ENCODE data around the gene HRCT1. TPM values are rescaled to one million over a fixed set of nuclear protein-coding genes. Genes with fewer than 3 reads are reported as not detected.
A peak's percentile ranks its signal among the peaks of the same experiment; 100 is the strongest.

HRCT1 gene
- total RNA-seq, 1 experiment from 2014 or later: 1.7 TPM

DNA sequence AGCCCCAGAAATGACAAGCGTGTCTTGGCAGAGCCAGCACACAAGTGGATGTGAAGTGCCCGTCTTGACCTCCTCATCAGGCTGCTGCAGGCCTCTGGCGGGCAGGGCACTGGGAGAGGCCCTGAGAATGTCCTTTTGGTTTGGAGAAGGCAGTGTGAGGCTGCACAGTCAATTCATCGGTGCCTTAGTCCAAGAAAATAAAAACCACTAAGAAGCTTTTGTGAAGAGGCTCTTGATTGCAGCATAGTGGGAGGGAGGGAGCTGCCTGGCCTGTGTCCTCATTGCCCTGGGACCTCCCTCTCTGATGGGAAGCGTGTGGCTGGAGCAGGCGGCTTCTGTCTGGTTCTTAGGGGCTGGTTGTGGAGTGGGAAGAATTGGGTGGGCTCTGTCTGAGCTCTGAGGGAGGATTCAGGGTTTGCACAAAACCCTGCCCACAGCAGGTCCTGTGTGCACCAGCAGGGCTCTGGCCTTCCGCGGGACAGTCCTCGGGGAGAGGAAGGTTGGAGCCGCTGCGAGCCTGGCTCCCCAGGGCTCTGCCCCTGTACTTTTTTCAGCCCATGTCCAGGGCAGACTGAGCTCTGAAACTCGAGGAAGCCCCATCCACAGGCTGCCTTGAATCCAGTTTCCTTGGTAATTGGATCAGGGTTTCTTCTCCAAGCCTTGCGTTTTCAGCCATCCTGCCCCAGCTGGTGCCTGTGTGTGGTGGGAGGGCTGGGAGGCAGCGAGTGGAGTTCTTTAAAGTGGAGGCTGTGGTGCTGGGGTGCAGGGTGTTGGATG lies 1.1 kb downstream of the HRCT1 start:
- ATAC-seq (peak; percentile 1; the same call in 1 of the 2 replicates), DNase-seq (peak; percentile 26)
- H3K36me3 ChIP-seq (ENCODE audit: low read depth, low read length): no peaks in the 10 kb centered on the region
- no peaks in the 10 kb centered on the region for H3K9me2 ChIP-seq (replicated peaks; ENCODE audit: low read length)
- H3K79me2 ChIP-seq (ENCODE audit: low read length): peaks cover 10% of the 10 kb centered on the region
- CTCF ChIA-PET: no interaction called here
- peak overlapping the region; percentile 68 for H3K9ac ChIP-seq (ENCODE audit: low read length)
- intact Hi-C loops (cut with micrococcal nuclease): no loop called here
- no peaks in the 10 kb centered on the region for H3K27me3 ChIP-seq (ENCODE audit: low read length)
- peaks cover 78% of the 10 kb centered on the region for H3K4me1 ChIP-seq (ENCODE audit: insufficient read depth, low read length)
- TF ChIP-seq, protein P1, sequence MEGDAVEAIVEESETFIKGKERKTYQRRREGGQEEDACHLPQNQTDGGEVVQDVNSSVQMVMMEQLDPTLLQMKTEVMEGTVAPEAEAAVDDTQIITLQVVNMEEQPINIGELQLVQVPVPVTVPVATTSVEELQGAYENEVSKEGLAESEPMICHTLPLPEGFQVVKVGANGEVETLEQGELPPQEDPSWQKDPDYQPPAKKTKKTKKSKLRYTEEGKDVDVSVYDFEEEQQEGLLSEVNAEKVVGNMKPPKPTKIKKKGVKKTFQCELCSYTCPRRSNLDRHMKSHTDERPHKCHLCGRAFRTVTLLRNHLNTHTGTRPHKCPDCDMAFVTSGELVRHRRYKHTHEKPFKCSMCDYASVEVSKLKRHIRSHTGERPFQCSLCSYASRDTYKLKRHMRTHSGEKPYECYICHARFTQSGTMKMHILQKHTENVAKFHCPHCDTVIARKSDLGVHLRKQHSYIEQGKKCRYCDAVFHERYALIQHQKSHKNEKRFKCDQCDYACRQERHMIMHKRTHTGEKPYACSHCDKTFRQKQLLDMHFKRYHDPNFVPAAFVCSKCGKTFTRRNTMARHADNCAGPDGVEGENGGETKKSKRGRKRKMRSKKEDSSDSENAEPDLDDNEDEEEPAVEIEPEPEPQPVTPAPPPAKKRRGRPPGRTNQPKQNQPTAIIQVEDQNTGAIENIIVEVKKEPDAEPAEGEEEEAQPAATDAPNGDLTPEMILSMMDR (conservative IDR thresholded peaks at IDR 0.05; ENCODE audit: low read depth, low read length): no peak
- no peak overlapping the region for H2AFZ ChIP-seq (ENCODE audit: low read length)
- H4K20me1 ChIP-seq (ENCODE audit: low read length): no peaks in the 10 kb centered on the region
- peak overlapping the region; percentile 49; the same call in 1 of the 2 replicates for H3K4me3 ChIP-seq (ENCODE audit: low read length)
- H3F3A ChIP-seq (ENCODE audit: low read length, unreplicated experiment): peaks cover 11% of the 10 kb centered on the region
- peak overlapping the region; percentile 77 for H3K4me2 ChIP-seq (ENCODE audit: low read length)
- H3K27ac ChIP-seq (ENCODE audit: low read length): peak overlapping the region; percentile 94
- TSS peak; percentile 53 for BruUV-seq (replicated peaks)
- POLR2A ChIA-PET (ENCODE audit: unreplicated experiment): no interaction called here
- no peaks in the 10 kb centered on the region for H3K9me3 ChIP-seq (ENCODE audit: low read length)

DNA sequence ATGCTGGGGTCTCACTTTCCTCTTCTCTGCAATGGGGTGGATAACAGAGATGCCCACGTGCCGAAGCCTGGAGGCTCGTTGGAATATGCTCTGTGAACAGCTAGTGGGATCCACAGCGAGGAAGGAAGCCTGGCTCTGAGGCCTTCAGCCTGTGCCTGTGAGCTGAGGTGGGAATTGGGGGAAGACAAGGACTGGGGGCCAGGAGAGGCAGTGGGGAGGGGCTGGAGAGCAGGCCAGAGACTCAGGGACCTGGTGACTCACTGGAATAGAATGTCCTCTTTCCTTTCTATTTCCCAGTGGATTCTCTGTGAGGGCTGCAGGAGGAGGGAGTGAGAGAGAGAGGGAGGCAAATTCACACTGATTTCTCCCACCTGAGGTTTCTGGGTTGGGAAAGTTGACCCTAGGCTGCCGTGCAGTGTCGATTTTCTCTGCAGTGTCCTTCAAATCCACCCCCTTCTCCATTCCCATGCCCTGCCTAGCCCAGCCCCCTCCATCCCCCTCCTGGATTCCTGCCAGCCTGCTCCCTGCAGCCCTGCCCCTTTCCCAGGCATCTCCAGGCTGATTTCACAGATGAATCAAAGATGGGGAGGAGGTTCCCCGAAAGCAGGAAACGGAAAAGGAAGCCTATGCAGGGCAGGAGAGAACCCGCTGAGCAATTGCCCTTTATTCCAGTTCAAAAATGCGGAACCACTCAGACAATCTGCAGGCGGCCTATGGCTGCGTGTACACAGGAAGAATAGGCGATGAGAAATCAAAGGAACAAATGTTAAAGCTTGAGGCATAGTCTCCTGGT lies 1.9 kb downstream of the HRCT1 start:
- Histone ChIP-seq H2AFZ (ENCODE audit: low read length) (peak overlapping the region; percentile 49), H3K4me3 (ENCODE audit: low read length) (peak overlapping the region; percentile 49; the same call in 1 of the 2 replicates), H3K4me1 (ENCODE audit: insufficient read depth, low read length) (peaks cover 78% of the 10 kb centered on the region), H3K79me2 (ENCODE audit: low read length) (peaks cover 10% of the 10 kb centered on the region), H3K9me2 (replicated peaks; ENCODE audit: low read length) (no peaks in the 10 kb centered on the region), H3K9me3 (ENCODE audit: low read length) (no peaks in the 10 kb centered on the region), H3K4me2 (ENCODE audit: low read length) (peak overlapping the region; percentile 77), H3K27me3 (ENCODE audit: low read length) (no peaks in the 10 kb centered on the region), H3K27ac (ENCODE audit: low read length) (peak overlapping the region; percentile 94), H4K20me1 (ENCODE audit: low read length) (no peaks in the 10 kb centered on the region), H3K36me3 (ENCODE audit: low read depth, low read length) (no peaks in the 10 kb centered on the region), H3F3A (ENCODE audit: low read length, unreplicated experiment) (peaks cover 11% of the 10 kb centered on the region), H3K9ac (ENCODE audit: low read length) (peak overlapping the region; percentile 68)
- POLR2A ChIA-PET (ENCODE audit: unreplicated experiment): no interaction called here
- ATAC-seq (peak; percentile 45), DNase-seq (peak; percentile 87)
- CTCF ChIA-PET: no interaction called here
- no peak for TF ChIP-seq EZH2 (IDR thresholded peaks at IDR 0.05; ENCODE audit: low read length, unreplicated experiment)
- TF ChIP-seq, protein P1 (conservative IDR thresholded peaks at IDR 0.05; ENCODE audit: low read depth, low read length): no peak
- no peak for TF ChIP-seq EZH2phosphoT487 (IDR thresholded peaks at IDR 0.05; ENCODE audit: borderline replicate concordance, low read length)
- BruUV-seq (replicated peaks): no TSS peak
- intact Hi-C loops (cut with micrococcal nuclease): no loop called here
